Measurements from ENCODE around the gene HS3ST5.

The HS3ST5 gene

DNA sequence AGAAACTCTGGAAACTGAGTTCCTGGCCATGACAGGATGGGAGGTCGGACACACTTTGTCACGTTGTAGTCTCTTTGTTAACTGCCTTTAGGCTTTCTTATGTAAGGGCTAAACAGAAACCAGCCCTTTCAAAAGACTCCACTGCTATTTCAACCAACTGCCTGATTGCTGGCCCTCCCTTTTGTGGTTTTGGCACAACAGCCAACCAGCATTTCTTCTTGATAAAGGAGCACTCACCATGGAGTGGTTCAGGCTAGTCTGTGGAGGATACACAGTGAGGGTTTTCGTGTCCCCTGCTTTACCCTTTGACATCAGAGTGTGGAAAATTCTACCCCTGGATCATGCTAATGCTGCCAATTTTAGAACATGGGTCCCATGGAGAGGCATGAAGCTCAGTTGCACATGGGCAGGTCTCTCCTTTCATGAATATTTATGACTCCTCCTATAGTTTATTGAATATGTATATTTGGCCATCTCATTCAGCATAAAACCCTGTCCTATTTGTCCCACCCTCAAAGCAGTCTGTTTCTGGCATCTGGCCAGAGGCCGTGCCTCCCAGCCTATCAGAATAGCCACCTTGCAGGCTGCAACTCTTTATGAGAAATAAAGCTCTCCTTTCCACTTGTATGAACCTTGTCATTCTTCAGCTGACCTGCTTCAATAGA, 148.3 kb downstream of the HS3ST5 start:
- DNase-seq (ENCODE audit: low spot score), result no peak

DNA sequence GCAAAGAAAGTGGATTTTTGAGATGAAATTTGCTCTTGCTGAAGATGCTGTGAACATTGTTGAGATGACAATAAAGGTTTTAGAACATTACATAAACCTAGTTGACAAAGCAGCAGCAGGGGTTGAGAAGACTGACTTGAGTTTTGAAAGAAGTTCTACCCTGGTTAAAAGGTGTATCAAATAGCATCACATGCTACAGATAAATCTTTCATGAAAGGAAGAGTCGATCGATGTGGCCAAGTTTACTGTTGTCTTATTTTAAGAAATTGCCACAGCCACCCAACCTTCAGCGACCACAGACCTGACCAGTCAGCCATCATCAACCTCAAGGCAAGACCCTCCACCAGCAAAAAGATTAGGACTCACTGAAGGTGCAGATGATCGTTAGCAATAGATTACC, 155.3 kb downstream of the HS3ST5 start:
- DNase-seq (ENCODE audit: low spot score), result no peak

DNA sequence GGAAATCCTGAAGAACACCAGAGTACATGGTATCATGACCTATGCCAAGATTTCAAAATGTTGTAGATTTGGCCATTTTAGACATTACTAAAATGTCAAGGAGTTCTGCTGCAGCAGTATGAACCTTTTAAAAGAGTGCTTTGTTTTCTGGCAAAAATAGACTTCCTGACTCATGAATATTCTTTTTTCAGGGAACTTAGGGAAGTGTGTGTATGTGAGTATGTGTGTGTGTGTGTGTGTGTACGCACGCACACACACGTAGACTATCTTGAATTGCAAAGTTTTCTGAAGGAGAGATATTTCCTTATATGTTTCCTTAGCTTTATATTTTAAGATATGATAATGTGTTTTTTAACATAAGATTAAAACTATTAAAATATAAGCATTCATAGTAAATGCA, 161.2 kb downstream of the HS3ST5 start:
- DNase-seq (ENCODE audit: low spot score), result no peak

DNA sequence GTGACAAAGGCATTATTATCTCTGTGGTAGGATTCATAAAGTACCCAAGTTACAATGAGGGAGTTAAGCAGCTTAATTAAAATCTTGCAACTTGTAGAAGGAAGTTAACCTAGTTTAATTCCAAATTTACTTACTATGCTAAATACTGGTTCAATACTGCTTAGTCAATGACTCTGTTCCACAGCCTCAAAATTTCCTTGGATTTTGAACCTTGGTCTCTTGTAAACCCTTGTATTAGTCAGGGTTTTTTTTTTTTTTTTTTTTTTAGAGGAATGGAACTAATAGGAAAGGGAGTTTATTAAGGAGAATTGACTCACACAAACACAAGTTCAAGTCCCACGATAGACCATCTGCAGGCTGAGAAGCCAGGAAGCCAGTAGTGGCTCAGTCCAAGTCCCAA, 163.4 kb downstream of the HS3ST5 start:
- no peak for DNase-seq (ENCODE audit: low spot score)

DNA sequence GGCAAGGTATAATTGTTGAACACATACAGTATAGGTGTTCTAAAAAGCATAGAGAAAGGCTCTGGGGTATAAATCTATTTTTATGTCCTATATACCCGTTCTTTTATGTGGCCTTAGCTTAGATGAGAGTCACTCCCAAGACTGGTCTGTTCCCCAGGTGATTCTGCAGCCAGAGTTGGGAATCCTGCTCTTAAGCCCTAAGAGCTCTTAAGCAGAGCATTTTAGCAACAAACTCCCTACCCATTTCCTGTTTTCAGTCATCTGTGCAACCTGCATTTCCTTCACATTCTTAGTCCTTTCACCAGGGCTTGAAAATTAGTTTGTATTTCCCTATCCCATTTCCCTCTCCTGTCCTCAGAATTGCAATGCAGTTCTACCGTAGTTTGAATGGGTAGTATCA, 166.1 kb downstream of the HS3ST5 start:
- DNase-seq (ENCODE audit: low spot score), result no peak

DNA sequence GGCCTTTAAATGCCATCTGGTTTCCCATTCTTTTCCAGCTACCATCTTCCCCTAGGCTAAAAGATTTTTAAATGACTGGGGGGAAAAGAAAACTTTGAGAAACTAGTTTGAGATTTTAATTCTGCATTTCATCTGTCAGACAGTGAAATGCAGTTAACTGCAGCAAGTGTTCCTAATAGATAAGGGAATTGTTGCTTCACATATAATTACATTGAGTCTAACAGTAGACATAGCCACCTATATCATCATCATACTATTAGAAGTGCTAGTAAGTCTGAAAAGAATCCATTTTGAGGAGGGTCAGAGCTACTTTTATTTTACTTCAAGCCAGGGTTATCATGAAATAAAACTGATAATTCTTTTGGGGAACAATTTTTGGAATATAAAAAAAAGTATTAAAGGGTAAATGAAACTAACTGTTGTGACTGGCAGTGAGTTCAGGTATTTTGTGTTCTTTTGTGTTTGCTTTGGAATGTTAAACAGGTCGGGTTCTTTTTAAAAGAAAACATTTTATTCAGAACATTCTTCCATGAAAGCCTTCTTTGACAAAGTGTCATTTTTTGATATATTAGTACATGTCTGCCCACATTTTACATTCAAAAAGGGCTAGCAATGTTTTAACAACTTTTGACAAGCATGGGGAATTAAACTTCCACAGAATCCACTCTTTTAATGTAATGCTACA, 170.1 kb downstream of the HS3ST5 start:
- no peak for DNase-seq (ENCODE audit: low spot score)

DNA sequence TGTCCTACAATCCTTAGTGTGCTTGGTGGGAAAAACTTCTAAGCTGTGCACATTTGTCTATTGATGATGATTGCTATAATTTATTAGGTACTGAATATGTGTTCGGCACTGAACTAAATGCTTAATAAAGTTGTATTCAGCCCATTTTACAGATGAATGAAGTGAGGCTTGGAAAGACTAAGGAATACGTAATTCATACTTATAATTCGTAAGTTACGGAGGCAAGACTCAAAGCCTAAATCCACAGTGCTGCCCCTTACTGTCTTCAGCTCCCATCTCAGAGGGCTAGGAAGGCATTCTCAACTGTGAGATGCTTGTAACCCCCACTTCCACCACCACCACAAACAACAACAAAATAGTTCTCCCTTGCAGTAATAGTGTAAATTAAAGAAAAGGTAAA, 171.3 kb downstream of the HS3ST5 start:
- DNase-seq (ENCODE audit: low spot score), result no peak

DNA sequence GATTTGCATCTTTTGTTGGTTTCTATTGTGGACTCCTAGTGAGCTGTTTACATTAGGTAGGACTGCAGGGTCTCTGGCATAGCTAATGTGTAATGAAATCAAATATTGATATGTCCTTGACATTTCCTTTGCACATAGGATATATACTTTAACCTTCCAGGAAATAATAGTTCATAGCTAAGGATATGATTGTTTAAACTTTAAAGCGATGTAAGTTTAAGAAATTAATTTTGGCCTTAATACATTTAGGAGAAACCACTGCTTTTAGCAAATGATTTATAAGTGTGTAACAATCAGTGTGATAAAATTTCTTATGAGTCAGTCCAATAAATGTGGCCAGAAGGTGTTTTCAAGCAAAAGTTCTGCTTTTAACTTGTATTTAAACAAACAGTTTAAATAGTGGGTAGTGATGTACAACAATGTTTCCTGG, 171.8 kb downstream of the HS3ST5 start:
- DNase-seq (ENCODE audit: low spot score), result no peak

DNA sequence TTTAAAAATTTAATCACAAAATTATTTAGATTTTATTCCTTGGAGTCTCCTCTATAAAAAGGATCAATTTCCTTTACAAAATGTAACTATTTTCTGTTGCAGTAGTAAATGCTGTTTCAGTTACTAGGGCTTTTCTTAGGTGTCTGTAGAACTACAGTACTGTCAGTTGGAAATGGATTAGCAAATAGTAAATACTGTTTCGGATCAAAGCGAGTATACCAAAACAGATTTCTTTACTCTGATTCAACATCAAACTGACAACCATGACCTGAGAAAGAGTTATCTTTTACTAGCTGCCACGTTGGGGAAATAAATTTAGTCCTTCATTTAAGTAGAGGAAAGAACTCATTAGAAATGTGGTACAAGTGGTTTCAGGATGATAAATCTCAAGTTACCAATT, 172.5 kb downstream of the HS3ST5 start:
- DNase-seq (ENCODE audit: low spot score), result no peak

DNA sequence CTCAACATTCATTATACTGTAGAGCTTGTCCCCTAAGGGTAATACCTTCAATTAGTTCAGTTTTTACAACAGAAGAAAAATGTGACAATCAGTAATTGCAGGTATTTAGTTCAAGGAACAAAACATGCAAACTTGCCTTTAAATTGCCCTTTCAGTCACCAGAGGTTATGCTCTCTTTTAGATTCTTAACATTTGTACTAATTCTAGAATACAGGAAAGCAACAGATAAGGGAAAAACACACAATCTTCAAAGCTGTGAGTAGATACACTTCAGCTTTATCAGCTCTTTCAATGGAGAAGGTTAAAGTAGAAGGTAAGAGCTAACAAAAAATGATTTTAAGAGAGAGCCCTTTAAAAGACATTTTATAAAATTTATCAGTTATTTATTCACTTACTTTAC, 173.1 kb downstream of the HS3ST5 start:
- DNase-seq (ENCODE audit: low spot score), result no peak

DNA sequence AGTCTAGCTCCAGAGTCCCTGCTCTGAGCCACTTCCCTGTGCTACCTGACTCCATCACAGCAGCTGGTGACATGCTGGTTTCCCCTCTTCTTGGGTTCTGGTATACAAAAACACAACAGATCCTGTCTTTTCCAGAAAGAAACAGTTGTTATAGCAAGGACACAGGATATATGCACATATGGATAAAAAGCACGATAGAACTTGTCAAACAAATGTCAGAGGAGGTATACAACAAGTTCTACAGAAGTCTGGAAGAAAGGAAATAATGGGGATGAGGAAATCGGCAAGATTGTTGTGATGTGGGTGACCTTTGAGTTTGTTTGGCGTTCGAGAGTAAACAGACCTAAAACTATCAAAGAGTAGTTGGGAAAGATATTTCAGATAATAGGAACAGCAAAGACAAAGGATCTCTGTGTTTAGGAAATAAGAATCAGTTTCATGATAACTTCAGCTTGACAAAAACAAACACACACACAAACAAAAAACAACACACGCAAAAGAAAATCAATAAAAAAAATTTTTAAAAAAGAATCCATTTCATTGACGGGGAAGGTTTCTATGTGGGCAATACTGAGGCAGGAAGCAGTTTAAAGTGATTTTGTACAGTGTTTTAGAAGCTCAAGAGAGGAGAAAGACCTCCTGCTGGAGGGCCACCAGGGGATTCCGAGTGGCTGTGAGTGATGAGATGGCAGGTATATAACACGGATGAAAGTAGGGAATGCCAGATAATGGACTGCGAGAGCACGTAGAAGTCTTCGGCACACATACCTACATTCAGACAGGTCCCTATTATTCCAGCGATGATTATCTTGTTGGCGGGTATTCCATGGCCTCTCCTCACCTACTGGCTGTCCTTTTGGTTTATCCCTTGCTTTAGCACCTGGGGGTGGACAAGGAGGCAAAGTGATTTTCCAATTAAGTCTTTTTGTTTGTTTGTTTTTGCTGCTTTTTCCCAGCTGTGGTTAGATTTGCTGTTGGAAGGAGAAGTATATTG, 174.9 kb downstream of the HS3ST5 start:
- DNase-seq (ENCODE audit: low spot score), result no peak

DNA sequence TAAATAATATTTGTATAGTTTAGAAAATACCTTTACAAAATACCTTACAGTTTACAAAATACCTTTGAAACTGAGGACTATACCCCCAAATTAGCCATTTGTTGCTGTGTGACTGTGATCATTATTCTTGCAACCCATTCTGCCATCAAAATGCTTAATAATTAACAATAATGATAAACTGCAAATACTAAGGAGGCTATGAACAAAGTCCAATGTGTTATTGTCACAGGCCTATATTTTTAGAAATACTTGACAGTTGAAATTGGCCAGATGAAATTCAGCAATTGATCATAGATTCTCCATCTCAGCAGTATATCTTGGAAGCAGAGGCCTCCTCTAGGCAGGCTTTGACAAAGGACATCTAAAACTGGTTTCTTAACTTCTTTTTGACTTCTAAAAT, 178.6 kb downstream of the HS3ST5 start:
- no peak for DNase-seq (ENCODE audit: low spot score)

DNA sequence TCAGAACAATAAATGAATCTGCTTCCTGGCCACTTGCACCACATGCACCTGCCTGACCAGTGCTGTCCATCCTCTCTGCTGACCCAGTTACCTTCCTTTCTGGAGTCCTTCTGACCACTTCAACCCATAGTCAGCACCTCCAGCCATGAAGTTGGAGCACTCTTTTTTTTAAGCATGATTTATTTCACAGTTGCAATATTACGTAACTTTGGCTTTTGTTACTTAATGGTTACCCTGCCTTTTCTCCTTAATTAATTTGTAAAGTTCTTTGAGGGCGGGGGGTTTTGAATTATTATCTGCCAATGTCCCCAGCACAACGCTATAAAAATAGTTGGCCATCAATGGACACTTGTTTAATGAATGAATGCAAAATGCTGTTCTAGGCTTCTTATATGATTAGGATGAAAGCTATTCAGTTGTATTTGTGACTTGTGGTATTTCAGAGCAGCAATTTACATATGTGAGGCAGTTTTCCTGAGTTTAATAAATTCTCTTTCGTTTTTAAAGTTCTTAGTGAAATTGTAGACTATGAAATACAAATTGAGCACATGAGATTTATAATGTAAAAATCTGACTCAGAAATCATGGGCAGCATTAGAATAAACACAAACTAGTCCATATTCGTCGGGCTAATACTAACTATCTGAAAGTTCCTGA, 180.0 kb downstream of the HS3ST5 start:
- no peak for DNase-seq (ENCODE audit: low spot score)

DNA sequence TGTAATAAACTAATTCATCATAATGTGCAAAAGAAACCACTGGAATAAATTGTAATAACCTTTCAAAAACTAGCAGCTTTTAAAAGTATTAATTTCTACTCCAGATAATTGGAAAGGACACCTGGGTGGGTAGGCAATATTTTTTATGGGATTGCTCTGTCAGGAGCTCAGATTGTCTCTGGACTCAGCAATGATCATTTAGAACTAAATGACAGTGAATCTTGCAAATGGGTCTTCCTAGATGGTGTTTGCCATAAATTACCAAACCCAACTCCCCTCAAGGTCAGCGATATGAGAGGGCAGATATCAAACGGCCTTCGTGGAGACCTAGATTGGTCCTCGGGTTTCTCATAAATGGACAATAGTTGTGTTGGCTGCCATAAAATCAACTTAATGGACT, 181.9 kb downstream of the HS3ST5 start:
- no peak for DNase-seq (ENCODE audit: low spot score)

DNA sequence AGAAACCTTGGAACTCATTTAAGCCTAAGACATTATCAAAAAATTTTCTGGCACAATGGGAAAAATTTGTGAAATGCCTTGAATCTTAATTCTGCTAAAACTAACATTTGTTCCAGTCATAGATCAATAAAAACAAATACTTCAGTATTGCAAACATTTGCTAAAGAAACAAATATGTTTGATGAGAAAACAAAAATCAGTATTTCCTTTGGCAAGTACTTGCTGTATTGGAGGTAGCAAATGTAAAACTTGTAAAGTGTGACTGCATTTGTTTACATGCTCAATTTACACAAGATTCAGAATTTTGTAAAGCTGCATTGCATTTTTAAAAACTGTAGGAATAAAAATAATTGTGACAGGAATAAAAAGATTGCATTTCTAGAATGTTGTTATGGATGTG, 183.1 kb downstream of the HS3ST5 start:
- no peak for DNase-seq (ENCODE audit: low spot score)

DNA sequence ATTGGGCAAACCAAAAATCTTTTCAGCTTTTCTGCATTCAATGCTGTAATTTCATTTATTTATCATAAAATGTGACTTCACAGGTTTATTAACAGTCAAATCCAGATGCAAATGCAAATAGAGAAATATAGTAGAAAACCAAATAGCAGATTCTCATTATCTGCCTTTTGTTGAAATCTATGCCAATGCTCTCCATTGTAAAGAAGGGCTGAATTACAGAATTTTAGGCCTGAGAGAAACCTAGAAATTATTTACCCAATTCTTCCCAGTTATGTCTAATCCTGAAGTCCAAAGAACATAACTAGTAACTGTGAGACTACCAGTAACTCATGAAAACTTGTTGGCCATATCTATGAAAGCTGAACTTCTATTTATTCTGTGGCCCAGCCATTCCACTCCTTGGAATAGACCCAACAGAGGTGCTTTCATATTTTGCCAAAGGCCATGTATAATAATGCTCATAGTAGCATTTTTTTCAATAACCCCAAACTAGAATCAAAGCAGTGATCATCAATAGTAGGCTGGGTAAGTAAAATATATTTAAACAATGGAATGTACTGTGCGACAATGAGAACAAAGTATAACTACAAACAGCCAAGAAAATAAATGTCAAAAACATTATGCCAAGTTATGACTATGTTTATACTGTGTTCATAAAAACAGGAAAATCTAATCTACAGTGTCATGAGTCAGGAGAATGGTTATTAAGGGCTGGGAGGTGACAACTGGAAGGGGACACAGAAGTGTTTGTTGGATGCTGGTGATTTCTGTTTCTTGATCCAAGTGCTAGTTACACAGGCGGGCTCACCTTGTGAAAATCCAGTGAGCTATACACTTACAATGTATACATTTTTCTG, 183.8 kb downstream of the HS3ST5 start:
- no peak for DNase-seq (ENCODE audit: low spot score)

DNA sequence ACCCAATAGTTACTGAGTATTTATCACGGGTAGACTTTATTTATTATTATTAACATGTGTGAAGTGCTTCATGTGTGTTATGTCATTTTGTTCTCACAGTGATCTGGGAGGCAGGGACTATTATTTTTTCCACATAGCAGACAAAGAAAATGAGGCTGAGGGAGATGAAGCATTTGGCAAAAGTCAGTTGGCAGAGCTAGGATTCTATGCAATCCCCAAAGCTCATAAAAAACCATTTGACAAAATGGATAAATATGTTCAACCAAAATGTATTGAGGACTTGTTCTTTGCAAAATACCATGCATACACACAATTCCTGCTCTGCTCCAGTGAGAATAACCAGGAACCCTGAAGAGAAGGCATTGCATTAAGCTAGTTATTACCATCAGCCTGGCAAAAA, 184.4 kb downstream of the HS3ST5 start:
- no peak for DNase-seq (ENCODE audit: low spot score)

DNA sequence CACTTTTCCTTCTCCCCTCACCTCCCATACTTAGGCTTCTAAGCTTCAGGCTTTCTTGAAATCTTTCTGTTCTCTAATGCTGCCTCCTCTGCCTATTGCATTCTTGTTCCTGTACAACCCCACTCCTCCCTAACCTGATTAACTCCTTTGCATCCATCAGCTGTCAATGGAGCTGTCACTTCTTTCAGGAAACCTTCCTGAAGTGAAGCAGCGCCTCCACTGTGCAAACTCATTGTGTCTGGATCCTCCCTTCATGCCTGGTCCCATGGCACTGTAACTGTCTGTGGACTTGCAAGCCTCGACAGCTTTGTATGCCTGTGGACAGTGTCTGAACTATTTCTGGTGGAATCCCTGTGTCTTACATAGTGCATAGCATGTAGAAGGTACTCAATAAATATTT, 185.0 kb downstream of the HS3ST5 start:
- no peak for DNase-seq (ENCODE audit: low spot score)

DNA sequence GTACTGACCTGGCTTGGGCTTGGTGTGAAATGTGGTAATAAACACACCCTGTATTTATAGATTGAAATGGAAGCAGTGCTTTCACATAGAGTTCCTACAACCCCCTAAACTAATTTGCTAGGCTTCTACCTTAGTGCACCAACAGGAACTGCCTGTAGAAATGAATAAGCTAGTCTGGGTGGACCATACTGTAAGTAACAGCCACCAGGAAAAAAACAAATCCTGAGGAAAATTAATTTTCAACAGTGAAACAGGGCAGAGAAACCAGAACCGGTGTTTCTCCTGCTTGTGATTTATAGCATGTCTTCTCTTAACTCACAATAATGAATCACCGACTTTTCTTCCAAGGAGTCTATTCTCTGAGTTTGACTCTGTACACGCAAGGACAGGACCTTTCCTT, 187.1 kb downstream of the HS3ST5 start:
- DNase-seq (ENCODE audit: low spot score), result no peak

DNA sequence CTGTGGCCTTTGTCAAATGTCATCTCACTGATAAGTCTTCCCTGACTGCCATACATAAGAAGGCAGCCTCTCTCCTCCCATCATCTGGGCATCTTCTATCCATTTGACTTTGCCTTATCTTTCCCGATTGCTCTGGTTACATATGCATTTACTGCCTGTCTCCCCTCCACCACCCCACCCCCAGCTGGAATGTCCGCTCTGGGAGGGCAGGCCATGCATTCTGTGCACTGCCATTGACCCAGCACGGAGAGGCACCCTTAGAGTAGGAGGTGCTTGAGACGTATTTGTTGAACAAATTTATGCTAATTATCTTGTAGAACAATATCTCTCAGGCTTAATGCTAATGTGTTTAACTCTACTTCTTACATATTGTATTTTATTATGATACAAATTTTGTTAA, 188.0 kb downstream of the HS3ST5 start:
- no peak for DNase-seq (ENCODE audit: low spot score)

DNA sequence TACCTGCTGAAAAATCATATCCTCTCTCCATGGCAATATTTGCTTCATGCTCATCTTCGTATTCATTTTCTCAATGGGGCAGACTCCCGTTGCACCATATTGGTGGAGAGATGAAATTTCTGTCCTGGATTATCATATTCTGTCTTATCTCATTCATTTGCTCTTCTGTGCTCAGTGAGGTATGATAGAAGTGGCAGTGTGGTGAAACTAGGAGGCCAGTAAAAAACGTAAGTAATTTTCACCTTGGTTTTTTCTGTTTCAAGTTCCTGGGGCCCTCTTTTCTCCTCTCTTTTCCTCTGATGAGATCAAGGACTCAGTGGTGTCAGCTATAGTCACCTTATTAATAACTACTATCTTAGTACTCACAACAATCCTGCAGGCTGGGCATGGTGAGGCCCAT, 189.4 kb downstream of the HS3ST5 start:
- no peak for DNase-seq (ENCODE audit: low spot score)
